Measurements from ENCODE around the gene SLC6A19.
"Not testable (repeated sequence)": the region's sequence is repeated elsewhere in the genome, so short reads cannot be mapped to it uniquely, and the experiment has no call there.

SLC6A19 gene

DNA sequence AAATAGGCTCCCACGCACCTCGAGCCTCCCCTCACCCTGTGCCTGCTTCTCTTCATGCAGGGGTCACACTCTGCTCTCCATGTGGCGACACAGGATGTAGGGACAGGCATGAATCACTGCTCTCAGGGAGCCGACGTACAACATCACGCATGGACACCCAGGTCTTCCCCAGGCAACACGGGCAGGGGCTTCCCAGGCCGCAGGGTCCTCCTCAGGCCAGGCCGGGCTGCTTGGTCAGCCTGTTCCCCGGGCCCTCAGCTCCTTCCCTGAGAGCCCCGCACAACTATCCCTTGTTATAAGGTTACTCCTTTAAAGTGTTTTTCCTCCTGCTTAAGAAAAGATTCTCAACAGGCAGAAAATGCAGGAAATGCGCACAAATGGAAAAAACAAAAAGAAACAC, 24.8 kb downstream of the SLC6A19 start:
- no peak for DNase-seq

- DNase-seq, result no peak
Observed at GRCh38 chr5:1226839-1227581, 25.6 kb downstream of the SLC6A19 start.

- DNase-seq, result peak; percentile 76
Observed at GRCh38 chr5:1227667-1228066, 26.3 kb downstream of the SLC6A19 start.

DNA sequence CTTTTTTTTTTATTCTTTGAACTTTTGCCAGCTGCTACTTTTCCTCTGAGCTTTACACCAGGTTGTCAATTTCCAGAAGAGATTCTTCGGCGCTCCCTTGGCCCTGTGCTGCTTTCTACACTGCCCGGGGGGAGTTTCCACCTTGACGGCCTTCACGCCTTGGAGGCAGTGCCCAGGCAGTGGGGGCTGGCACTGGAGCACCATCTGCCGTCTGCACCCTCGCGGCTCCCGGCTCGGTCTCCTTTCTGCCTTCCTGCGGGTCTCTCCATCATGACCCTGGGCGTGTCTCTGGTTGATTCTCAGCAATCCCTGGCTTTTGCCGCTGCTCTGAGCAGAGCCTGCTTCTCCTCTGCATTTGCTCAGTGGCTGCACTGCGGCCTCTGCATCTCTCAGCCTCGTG, 26.7 kb downstream of the SLC6A19 start:
- DNase-seq, result no peak

DNA sequence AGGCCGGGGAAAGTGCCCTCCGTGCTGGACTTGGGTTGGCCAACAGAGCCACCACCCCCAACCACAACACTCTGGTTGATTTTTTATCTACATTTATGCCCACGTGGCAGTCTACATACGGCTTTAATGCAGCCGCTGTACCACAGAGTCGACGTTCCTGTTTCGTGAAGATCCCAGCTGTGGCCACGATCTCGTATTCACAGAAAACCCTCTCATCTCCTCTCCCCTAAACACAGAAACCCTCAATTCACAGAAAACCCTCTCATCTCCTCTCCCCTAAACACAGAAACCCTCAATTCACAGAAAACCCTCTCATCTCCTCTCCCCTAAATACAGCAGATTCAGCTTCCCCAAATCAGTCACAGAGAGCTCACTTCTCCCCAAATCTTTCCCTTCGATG, 27.6 kb downstream of the SLC6A19 start:
- not testable (repeated sequence) for DNase-seq

GRCh38 chr5:1229822-1230221, 28.4 kb downstream of the SLC6A19 start:
- no peak for DNase-seq

- no peak for DNase-seq
Observed at GRCh38 chr5:1230551-1230950, 29.2 kb downstream of the SLC6A19 start.

GRCh38 chr5:1231354-1231905, 30.0 kb downstream of the SLC6A19 start:
- DNase-seq, result no peak

DNA sequence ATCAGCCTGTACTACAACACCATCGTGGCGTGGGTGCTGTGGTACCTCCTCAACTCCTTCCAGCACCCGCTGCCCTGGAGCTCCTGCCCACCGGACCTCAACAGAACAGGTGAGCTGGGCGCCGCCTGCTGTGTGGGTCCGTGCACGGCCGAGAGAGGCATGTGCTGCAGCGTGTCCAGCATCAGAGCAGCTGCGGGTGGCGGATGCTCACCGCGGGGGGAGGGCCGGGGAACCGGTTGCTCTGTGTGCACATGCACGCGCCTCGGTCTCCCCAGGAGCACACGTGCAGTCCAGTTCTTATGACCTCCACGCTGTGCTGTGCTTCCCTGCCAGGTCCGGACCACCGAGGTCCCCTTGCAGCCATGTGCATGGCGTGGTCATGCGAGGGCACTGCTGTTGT, 31.4 kb downstream of the SLC6A19 start:
- DNase-seq, result no peak

DNA sequence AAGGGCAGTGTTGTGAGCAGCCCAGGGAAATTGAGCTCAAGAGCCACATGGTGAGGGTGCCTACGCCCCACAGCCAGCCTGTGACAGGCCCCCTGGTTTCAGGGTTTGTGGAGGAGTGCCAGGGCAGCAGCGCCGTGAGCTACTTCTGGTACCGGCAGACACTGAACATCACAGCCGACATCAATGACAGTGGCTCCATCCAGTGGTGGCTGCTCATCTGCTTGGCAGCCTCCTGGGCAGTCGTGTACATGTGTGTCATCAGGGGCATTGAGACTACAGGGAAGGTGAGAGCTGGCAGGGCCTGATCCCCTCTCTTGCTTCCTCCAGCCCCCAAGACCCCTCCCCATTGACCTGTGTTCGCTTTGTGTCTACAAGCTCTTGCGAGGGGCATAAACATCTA, 34.0 kb downstream of the SLC6A19 start:
- no peak for DNase-seq

- DNase-seq, result no peak
Observed at GRCh38 chr5:1235838-1236237, 34.4 kb downstream of the SLC6A19 start.

- DNase-seq, result no peak
Observed at GRCh38 chr5:1239505-1240251, 38.3 kb downstream of the SLC6A19 start.

- DNase-seq, result no peak
Observed at GRCh38 chr5:1240496-1241260, 39.3 kb downstream of the SLC6A19 start.

- no peak for DNase-seq
Observed at GRCh38 chr5:1241509-1242080, 40.2 kb downstream of the SLC6A19 start.

- no peak for DNase-seq
Observed at GRCh38 chr5:1242733-1243486, 41.5 kb downstream of the SLC6A19 start.

DNA sequence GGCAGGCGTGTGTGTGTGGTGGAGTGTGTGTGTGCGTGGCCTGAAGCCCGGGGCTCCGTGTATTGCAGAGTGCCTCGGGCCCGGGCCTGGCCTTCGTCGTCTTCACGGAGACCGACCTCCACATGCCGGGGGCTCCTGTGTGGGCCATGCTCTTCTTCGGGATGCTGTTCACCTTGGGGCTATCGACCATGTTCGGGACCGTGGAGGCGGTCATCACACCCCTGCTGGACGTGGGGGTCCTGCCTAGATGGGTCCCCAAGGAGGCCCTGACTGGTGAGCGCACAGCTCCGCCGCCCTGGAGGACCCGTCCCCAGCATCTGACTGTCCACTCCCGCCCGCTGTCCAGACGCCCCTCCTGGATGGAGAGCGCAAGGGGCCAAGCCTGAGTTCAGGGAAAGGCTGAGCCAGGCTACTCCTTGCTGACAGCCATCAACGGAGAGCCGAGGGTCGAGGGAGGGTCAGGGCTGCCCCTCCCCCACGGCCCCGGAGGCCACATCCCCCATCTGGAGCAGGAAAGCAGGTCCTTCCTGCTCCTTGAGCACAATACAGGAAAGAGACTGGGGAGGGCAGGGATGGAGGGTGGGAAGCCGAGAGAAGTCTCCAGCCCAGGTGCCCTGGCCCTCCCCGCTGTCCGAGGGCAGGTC, 42.2 kb downstream of the SLC6A19 start:
- DNase-seq, result no peak

GRCh38 chr5:1244255-1244654, 42.9 kb downstream of the SLC6A19 start:
- no peak for DNase-seq

- no peak for DNase-seq
Observed at GRCh38 chr5:1244976-1245375, 43.6 kb downstream of the SLC6A19 start.

- no peak for DNase-seq
Observed at GRCh38 chr5:1245905-1246576, 44.6 kb downstream of the SLC6A19 start.

DNA sequence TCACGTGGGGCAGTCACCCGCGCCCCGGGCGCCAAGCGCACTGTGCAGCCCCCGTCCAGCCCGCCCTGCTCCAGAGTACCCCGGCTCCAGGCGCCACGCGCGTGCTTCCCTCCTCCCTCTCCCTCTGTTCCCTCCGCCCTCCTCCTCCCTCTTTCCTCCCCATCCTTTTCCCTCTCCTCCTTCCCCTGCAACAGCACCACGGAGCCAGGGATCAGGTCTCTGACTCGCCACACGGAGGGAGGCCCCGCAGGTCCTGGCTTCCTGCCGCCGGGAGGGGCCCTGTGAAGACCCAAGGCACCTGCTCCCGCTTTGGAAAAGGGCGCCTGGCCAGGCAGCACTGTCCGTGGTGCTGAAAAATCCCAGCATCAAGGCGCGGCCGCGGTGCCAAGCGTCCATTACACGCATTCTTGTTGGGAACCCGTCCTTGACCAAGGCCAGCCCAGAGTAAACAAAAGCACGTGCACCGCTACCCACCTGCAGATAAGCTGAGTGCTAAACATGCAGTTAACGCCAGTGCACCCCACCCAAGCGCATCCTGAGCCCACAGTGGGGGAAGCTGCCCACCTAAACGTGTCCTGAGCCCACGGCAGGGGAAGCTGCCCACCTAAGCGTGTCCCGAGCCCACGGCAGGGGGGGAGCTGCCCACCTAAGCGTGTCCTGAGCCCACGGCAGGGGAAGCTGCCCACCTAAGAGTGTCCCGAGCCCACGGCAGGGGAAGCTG, 45.5 kb downstream of the SLC6A19 start:
- peak; percentile 23 for DNase-seq

All from NCI-H2029 treated with DMSO at 0.1 percent for 48 hours (cell line).